Stimulated activated CD4-positive, alpha-beta T cell treated with anti-CD3 and anti-CD28 coated beads, Interleukin-15, amount 100 ng/mL, for 48 hours (primary cell): Measurements from ENCODE around the gene PLXNC1.
"Not testable (repeated sequence)": the region's sequence is repeated elsewhere in the genome, so short reads cannot be mapped to it uniquely, and the experiment has no call there.

Experiments
- DNase-seq, 2 donors: peaks; one replicate each; pipeline ENCODE4 v3.0.0-alpha.2; 2020; ENCODE audit warnings: low read depth in 2 of 2

Gene PLXNC1

DNA sequence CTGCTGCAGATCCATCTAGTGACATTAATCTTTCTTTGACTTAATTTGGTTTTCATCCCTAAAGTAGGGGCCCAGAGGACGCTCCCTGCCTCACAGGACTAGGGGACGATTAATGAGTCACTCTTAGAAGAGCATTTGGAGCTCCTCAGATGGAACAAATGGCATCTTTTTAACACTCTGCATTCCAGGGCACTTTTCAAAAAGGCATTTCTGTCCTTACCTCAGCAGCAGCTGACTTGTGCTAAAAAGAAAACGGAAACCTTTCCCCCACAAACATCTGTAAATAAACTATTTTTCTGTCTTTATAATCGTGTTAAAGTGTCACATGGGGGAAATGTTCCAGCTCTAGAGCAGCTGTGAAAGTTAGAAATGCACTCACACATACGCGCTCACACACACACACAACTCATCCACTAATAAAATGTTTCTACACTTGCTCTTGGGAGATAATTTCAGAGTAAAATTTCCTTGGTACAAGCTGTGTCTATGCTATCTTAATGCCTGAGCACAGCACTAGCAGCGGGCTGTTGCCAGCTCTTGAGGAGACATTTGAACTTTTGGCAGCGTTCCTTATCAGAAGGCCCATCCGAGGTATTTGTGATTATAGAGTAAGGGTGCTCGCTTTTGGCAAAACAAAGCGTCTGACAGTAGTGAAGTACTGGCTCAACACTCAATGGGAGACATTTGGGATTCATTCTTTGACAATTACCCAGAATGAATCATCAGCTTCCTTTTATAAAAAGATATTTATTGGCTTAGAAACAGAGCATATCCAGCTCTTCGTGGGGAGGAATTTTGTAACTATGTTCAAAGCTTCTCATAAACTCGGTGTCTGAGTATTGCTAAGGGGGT lies 141.3 kb downstream of the PLXNC1 start:
- no peak for DNase-seq

DNA sequence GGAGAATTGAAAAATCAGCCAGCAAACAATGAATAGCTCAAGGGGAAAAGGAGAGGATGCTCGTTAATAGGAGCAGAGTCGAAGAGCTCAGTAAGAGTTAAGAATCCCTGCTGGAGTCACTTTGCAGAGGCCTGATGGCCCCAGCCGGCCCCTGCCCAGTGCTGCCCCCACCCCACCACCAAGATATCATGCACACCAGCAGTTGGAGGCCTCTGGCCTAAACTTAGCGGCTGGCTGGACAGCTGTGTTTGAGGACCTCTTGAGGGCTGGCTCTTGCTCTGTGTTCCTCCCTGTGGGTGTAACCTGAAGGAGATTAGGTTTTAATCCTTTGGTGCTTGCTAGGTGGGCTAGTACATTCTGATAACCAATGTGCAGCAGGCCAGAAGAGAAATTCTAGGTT lies 142.0 kb downstream of the PLXNC1 start:
- no peak for DNase-seq

DNA sequence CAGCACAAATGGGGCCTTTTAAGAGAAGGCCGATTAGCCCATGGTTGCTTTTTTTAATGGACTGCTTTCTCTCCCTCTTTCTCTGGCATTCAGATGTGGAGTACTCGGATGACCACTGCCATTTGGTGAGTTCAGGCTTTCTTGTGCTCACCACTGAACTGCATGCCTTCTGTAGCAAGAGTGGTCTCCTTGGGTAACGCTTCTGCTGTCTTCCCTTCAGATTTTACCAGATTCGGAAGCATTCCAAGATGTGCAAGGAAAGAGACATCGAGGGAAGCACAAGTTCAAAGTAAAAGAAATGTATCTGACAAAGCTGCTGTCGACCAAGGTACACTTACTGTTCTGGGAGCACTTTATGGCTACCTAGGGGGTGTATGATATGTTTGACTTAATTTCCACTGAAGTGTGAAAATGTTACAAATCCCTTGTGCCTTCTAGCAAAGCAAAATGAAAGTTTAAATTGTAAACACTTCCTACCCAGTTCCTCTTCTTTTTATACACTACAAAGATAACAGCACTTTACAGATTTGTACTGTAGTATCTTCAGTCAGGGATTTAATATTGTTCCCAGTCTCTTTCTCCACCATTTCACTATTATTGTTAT lies 148.8 kb downstream of the PLXNC1 start:
- no peak for DNase-seq

DNA sequence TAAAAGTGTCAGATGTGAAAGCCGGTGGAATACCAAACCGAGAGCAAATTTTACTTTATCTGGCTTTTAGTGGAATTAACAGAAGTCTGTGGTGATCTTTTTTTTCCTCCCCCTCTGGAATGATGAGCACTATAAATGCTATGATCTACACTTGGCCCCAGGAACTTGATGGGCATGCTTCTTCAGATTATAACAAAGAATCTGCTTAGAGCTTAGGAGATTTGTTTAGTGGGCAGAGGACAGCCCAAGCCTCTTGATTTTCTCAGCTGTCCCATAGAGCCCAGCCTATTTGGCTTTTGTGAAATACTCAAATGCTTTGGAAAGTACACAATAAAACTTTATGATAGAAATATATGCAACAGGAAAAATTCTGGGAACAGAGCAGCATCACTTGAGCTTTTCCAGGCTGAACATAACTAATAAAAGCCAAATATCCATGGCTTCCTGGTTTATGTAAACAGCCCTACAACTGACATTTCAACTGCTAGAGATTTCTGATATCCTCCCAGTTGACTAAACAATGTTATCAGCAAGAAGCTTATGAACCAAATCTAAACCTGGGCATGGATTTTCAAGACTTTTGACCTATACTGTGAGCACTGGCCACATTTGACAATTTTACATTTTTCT lies 149.6 kb downstream of the PLXNC1 start:
- no peak for DNase-seq

DNA sequence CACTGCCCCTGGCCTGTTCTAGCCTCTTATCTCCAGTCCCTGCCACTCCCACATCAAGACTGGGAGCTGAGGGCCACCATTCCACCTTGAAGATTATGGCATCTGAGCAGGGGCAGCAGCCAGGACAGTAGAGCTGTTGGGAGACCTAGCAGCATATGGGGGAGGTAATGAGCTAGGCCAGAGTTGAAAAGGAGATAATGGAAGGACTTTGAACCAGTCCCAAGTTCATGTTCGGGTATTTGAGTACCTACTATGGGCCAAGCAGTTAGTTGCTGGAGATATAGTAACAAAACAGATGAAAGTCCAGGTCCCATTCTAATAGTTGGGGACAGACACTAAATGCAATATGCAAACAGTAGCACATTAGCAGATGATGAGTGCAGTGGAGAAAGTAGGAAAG lies 151.5 kb downstream of the PLXNC1 start:
- no peak for DNase-seq

DNA sequence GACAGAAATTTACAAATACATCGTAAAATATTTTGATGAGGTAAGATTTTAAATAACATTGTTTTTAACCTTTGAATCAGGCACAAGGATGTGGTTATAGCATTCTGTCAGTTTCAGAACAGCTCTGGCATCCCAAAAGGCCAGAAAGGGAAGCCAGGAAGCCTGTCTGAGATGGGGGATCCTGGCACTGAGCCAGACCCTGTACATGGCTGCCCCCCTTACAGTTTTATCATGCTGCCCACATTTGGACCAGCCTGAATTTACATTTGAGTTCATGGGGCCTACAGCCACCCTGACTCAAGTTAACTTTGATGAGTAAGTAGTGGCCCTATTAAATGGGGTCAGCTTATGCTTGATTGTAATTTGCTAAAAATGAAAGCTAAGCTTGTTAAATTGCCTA lies 155.6 kb downstream of the PLXNC1 start:
- DNase-seq, result no peak

DNA sequence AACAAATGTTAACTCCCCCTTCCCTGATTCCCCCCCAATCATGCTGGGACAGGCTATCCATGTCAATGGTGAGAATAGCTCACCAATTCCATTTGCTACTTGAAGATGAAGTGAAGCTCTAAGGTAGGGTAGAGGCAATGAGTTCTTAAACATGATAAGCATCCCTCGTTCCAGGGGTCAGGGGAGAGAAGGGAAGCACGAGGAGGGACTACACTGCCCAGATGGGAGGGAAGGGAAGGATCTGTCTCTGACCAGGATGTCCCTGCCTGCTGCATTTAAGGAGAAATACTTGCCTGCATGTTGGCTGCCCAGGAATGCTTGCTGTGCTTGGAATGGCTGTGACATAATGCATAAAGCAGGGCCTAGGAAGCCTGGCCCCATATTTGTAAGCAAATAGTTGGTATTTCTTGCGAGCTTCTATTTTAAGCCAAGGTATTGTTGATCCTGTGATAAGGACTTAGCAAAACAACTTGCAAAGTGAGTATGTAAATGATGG lies 156.2 kb downstream of the PLXNC1 start:
- no peak for DNase-seq

DNA sequence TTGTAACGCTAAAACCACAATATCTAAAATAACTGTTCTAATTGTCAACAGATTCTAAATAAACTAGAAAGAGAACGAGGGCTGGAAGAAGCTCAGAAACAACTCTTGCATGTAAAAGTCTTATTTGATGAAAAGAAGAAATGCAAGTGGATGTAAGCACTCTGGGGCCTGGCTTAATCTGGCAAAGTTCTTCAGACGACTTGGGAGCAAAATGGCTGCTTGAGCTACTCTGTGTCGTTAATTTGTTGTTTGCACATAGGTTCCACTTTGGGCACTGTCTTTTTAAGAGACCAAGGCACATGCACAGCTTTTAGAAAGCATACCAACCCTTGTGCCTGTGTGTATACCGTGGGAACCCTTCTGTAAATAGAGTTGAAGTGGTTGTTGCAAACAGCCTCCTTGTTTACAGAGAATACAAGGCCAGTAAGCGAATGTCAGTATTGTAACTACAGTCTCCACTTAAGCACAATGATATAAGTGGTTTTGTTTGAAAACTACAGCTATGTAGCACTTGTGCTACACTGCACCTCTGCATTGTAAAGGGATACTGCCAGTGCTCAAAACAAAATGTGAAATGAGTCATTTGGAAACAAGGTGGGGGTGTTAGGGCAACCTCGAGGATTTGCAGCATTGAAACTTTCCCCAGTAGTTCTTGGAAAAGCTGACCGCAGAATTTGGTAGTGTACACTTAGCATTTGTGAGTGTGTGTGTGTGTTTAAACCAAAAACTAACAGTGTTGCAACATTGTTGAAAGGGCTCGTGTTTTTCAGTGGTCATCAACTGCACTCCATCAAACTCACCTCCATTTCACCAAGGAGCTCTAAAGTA lies 157.0 kb downstream of the PLXNC1 start:
- DNase-seq, result peak; percentile 28 to 45

DNA sequence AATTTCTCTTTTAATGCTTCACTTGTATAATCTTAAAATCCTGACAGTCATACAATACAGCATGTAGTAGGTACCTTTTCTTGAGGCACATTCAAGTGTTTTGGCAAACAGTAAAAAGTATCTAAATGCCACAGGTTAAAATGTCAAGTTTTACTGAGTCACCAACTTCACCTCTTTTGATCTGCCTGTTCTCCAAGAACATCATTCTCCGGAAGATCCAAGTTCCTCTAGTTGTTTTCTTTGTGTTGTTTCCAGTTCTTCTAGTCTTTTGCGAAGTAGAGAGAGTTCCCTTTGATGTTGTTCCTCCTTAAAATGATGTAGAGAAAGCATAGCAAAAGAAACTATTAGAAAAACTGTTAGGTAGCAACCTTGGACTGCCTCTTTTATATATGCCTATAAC lies 160.2 kb downstream of the PLXNC1 start:
- no peak for DNase-seq

DNA sequence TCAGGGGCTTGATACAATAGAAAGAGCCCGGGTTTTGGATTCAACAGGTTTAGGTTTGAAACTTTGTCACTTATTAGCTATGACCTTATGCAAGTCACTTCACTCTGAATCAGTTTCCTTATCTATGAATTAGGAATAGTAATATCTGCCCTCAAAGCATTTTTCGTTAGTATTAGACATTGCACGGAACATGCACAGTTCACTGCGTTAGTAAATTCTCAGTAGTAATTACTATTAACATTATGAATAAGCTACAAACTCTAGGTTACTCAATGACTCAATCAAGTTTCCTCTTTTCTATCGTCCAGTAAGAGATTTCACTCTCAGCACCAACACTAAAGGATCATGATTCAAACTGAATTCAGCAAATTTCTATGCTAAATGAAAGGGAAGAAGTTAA lies 161.0 kb downstream of the PLXNC1 start:
- no peak for DNase-seq

DNA sequence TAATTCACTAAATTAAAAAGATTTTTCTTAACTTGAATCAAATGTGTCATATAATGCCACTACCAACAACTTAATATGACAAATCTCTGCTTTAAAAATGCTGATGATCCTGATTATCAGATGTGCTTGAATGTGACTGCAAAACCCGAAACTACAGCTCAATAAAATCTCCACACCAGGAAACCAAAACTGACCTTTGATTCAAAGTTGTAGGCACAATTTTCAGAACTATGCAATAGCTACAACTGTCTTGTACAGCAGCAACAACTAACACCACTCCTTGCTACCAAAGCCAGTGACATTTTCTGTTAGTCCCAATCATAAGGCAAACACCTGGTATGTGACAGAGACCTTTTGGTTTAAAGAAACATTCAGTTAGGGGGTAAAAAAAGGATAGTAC lies 164.0 kb downstream of the PLXNC1 start:
- DNase-seq, result no peak

DNA sequence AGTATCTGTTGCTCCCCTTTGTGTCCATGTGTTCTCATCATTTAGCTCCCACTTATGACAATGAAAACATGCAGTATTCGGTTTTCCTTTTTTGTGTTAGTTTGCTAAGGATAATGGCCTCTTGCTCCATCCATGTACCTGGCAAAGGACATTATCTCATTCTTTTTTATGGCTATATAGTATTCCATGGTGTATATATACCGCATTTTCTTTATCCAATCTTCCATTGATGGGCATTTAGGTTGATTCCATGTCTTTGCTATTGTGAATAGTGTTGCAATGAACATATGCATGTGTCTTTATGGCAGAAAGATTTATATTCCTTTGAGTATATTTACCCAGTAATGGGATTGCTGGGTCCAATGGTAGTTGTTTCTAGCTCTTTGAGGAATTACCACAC lies 168.2 kb downstream of the PLXNC1 start:
- DNase-seq, result not testable (repeated sequence)

DNA sequence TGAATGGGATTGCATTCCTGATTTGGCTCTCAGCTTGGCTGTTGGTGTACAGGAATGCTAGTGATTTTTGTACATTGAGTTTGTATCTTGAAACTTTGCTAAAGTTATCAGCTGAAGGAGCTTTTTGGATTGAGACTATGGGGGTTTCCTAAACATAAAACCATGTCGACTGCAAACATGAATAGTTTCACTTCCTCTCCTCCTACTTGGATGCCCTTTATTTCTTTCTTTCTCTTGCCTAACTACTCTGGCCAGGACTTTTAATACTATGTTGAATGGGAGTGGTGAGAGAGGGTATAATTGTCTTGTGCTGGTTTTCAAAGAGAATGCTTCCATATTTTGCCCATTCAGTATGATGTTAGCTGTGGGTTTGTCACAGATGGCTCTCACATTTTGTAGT lies 169.8 kb downstream of the PLXNC1 start:
- no peak for DNase-seq

DNA sequence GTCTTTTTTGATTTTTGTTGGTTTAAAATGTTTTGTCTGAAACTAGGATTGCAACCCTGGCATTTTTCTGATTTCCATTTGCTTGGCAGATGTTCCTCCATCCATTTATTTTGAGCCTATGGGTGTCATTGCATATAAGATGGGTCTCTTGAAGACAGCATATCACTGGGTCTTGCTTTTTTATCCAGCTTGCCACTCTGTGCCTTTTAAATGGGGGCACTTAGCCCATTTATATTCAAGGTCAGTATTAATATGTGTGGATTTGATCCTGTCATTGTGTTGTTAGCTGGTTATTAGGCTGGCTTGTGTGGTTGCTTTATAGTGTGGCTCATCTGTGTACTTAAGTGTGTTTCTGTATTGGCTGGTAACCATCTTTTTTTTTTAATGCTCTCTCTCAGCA lies 171.7 kb downstream of the PLXNC1 start:
- no peak for DNase-seq

DNA sequence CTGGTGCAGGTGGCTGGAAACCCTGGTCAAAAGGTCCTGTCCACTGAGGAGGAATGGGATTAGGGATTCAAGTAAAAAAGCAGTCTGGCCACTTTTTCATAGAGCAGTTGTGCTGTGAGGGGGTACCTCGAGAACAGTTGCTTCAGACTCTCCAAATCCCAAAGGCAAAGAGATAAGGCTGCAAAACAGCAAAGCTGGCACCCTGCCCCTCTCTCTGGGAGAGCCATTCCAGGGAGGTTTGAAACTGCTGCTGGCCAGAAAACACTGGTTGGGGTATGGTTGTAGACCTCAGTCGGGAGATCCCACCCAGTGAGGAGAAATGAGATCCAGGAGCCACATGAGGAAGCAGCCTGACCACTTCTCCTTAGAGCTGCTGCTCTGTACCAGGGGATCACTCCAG lies 174.0 kb downstream of the PLXNC1 start:
- no peak for DNase-seq

DNA sequence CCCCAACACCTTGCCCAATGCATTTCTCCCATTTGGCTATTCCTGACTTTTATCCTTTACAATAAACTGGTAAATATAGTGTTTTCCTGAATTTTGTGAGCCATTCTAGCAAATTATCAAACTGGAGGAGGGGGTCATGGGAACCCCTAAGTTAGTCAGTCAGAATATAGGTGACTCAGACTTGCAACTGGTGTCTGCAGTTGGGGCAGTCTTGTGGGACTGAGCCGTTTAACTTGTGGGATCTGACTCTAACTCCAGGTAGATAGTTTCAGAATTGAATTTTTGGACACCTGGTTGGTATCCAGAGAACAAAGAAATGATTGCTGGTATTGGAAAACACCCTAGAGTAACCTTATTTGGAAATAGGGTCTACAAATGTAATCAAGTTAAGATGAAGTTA lies 177.9 kb downstream of the PLXNC1 start:
- DNase-seq, result no peak

DNA sequence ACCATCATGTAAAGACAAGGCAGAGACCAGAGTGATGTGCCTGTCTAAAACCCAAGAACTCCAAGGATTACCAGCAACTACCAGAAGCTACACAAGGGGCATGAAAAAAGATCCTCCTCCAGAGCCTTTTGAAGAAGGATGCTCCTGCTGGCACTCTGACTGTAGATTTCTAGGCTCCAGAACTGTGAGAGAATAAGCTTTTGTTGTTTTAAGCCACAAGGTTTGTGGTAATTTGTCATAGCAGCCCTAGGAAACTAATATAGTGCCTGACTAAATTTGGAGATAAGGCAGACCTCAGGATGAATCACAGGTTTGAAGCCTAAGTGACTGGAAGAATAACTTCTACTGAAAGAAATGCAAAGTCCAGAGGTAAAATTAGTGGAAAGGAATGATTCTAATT lies 178.3 kb downstream of the PLXNC1 start:
- DNase-seq, result no peak

DNA sequence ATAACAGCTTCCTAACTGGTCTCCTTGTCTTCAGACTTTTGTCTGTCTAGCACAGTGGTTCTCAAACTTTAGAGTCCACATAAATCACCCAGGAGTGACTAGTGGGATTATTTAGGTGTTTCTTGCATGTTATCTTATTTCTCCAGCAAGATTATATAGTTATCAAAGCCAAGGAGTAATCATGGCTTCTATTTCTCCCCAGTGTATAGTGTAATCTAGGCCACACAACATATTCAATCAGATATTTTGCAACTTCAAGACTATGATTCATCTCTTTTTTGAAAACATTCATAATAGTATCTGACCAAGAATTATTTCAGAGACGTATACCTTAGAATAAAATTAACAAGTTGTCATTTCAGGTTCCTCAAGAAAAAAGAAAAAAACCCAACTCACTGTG lies 179.4 kb downstream of the PLXNC1 start:
- DNase-seq, result no peak

DNA sequence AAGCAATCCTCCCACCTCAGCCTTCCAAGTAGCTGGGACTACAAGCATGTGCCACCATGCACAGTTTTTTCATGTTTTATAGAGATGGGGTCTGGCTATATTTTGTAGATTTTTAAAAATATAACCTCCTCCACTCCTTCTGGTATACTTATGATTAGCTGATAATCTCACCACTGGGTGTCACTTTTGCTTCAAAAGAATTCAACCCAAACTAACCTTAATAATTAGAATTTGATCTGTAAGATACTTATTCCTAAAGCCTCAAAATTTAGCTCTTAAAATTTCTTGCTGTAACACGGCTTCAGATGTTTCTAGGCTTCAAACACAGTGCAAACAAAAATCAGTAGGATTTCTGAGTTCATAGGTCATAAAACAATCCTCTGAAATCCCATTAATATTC lies 181.0 kb downstream of the PLXNC1 start:
- DNase-seq, result no peak

DNA sequence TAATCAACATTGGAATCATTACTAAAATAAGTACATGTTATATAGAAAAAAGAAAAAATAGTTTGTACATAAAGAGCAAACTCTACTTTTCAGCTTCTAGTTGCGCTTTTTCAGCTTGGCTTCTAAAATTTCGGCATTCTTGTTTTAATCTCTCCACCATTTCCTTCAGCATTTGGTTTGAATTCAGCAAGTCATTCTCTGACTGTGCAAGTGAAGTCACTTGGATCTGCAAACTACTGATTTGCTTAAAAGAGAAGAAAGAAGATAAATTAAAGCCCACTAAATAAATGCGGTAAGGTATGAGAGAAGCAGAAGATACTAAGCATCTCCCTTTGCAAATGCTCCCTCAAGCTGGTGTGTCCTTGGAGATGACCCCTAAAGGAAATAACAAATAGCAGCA lies 185.0 kb downstream of the PLXNC1 start:
- DNase-seq, result no peak

DNA sequence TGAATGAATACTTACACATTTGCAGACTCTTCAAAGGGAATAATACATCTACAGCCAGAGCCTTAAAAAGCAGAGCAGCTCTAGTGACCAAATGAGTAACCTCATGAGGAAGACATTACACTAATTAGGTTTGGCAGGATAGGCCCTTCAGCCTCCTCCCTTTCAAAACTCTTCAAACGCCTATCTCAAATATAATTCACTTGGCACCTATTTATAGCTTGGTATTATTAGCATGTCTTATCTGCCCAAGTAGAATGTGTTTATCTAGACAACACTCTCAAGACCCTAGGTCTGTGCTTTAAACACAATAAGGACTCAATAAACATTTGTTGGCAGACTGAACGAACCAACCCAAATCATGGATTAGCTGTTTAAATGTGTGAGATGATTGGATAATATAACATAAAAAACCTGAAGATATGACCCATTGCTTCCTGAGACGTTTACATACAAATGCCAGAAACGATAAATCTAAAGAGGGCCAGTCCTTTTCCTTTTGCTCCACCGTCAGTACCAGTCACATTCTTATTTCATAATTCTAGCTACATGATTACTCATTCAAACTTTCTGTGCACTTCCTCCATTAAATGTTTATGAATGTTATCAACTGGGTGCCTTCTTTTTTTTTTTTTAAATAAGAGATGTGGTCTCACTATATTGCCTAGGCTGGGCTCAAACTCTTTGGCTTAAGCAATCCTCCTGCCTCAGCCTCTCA lies 188.0 kb downstream of the PLXNC1 start:
- no peak for DNase-seq
